ENCODE results near the gene CFAP74.

- TF ChIP-seq CTCF (IDR thresholded peaks at IDR 0.05) = no peak
- no peak for TF ChIP-seq POLR2A (IDR thresholded peaks at IDR 0.05)
- TF ChIP-seq POLR2AphosphoS5 (IDR thresholded peaks at IDR 0.05) = no peak
Measured at GRCh38 chr1:1990222-1990621, 13.4 kb downstream of the CFAP74 start.
